HCEC 1CT (cell line): ENCODE results near the gene NXT1.

Experiments used
- DNase-seq: peaks from one replicate; pipeline ENCODE4 v3.0.0-alpha.2; 2017

Gene NXT1

GRCh38 chr20:23393996-23394775, 43.6 kb downstream of the NXT1 start:
- no peak for DNase-seq

- DNase-seq = no peak
Observed at GRCh38 chr20:23396950-23397627, 46.5 kb downstream of the NXT1 start.

GRCh38 chr20:23397961-23398360, 47.4 kb downstream of the NXT1 start:
- DNase-seq = peak; percentile 14

GRCh38 chr20:23399568-23400241, 49.1 kb downstream of the NXT1 start:
- peak; percentile 32 for DNase-seq

- DNase-seq = no peak
Observed at GRCh38 chr20:23401051-23401450, 50.5 kb downstream of the NXT1 start.

GRCh38 chr20:23403751-23404150, 53.2 kb downstream of the NXT1 start:
- no peak for DNase-seq

GRCh38 chr20:23404196-23404595, 53.6 kb downstream of the NXT1 start:
- DNase-seq = peak; percentile 50
